Measurements from ENCODE around the gene ITSN2.

GRCh38 chr2:24247592-24247991 is 112.7 kb downstream of the ITSN2 start:
- TF ChIP-seq EP300 (IDR thresholded peaks at IDR 0.05; ENCODE audit: low read depth), result no peak
- no peak for TF ChIP-seq POLR2A (IDR thresholded peaks at IDR 0.05)
- TF ChIP-seq CTCF (IDR thresholded peaks at IDR 0.05), result no peak

All from transverse colon (tissue), 3 donors.